Panc1 (cell line): Measurements from ENCODE around the gene GRIK1. TPM values are rescaled to one million over a fixed set of nuclear protein-coding genes. Genes with fewer than 3 reads are reported as not detected.

Experiments
- ATAC-seq: fragments of 200-7000 bp; cut with Tn5 transposase; 2 replicates; pipeline ENCODE4 v1.9.1; 2020; ENCODE audit warnings: mild to moderate bottlenecking, moderate library complexity
- BruUV-seq: library from RNA; stranded (reverse); fragments of 400-500 nt; replicated peaks from 2 replicates; lab custom pipeline; 2021; lab: Mats Ljungman, UMichigan
- CTCF ChIA-PET: fragments of 300-600 bp; sonication (Branson Sonifier 250); formaldehyde crosslinking; loops from one replicate; lab custom pipeline; 2022; ENCODE audit warnings: antibody characterized with exemption; lab: Charles Lee
- POLR2A ChIA-PET: fragments of 300-600 bp; sonication (Branson Sonifier 250); formaldehyde crosslinking; loops from one replicate; lab custom pipeline; 2022; ENCODE audit warnings: antibody characterized with exemption; lab: Charles Lee
- DNase-seq: peaks from one replicate; pipeline ENCODE4 v3.0.0-alpha.2; 2010; ENCODE audit warnings: low read depth, low spot score
- H3K27ac ChIP-seq: 2 replicates; pipeline ENCODE4 v1.5.1; 2011; ENCODE audit warnings: mild to moderate bottlenecking, low read length, inconsistent platforms
- H3K27me3 ChIP-seq: fragments of 200-500 bp; sonication (Bioruptor generic); 2 replicates; pipeline ENCODE4 v1.6.0; 2014; ENCODE audit warnings: low read length, inconsistent platforms; ENCODE audit not compliant: control insufficient read depth, insufficient read depth
- H3K36me3 ChIP-seq: fragments of 200-500 bp; sonication (Bioruptor generic); 2 replicates; pipeline ENCODE4 v1.5.1; 2014; ENCODE audit warnings: inconsistent platforms, mild to moderate bottlenecking, low read length, moderate library complexity; ENCODE audit not compliant: control insufficient read depth, insufficient read depth
- H3K4me1 ChIP-seq: 2 replicates; pipeline ENCODE4 v1.5.1; 2011; ENCODE audit warnings: inconsistent platforms, mild to moderate bottlenecking, low read length, moderate library complexity; ENCODE audit not compliant: control insufficient read depth, insufficient read depth
- H3K4me3 ChIP-seq, 2 experiments: 2 replicates each; pipeline ENCODE4 v1.5.1; 2011 to 2012; ENCODE audit warnings: low read depth in 2 of 2, low read length in 2 of 2, mild to moderate bottlenecking in 2 of 2, inconsistent platforms in 1 of 2, moderate library complexity in 1 of 2
- H3K9me3 ChIP-seq: fragments of 200-500 bp; sonication (Bioruptor generic); 2 replicates; pipeline ENCODE4 v1.5.1; 2014; ENCODE audit warnings: low read depth, mild to moderate bottlenecking, inconsistent platforms, low read length, moderate library complexity; ENCODE audit not compliant: control insufficient read depth, insufficient read depth
- CTCF ChIP-seq: fragments of 450-650 bp; IDR thresholded peaks from 2 replicates; pipeline ENCODE4 v1.5.1; 2017; ENCODE audit warnings: mild to moderate bottlenecking
- POLR2AphosphoS5 ChIP-seq: IDR thresholded peaks from 2 replicates; pipeline ENCODE4 v1.6.1; 2012; ENCODE audit warnings: mild to moderate bottlenecking, low read depth, low read length, moderate library complexity
- REST ChIP-seq, 2 experiments: IDR thresholded peaks; 2 replicates each; pipeline ENCODE4 v1.6.1; 2011 to 2012; ENCODE audit warnings: low read depth in 2 of 2, control low read depth in 1 of 2, low read length in 1 of 2, mild to moderate bottlenecking in 1 of 2, moderate library complexity in 1 of 2; ENCODE audit not compliant: insufficient read depth in 1 of 2
- SIN3A ChIP-seq: IDR thresholded peaks from 2 replicates; pipeline ENCODE4 v1.6.1; 2012; ENCODE audit warnings: low read depth, mild to moderate bottlenecking, low read length, moderate library complexity, borderline replicate concordance; ENCODE audit not compliant: insufficient read depth
- TCF7L2 ChIP-seq: IDR thresholded peaks from 2 replicates; pipeline ENCODE4 v1.6.1; 2011; ENCODE audit warnings: mild to moderate bottlenecking, low read depth, low read length, inconsistent platforms
- in situ Hi-C: cut with HindIII; loops from 2 replicates; pipeline ENCODE4 v1.10.0; 2016; ENCODE audit warnings: low sequenced_read_pairs, low pct_unique_long_range_greater_than_20kb
- intact Hi-C: fragments of 100-400 bp; cut with micrococcal nuclease; formaldehyde crosslinking; loops from one replicate; pipeline ENCODE4 v1.10.0; 2022; ENCODE audit not compliant: unreplicated experiment
- total RNA-seq: library from RNA; stranded (reverse); gene quantifications from one replicate; pipeline ENCODE4 v1.2.1, GENCODE V29; 2021; ENCODE audit not compliant: unreplicated experiment

The GRIK1 gene
- total RNA-seq, 1 experiment from 2014 or later, result not detected

GRCh38 chr21:29870814-29871213 lies 69.0 kb downstream of the GRIK1 start:
- in situ Hi-C loops (no loop called here), intact Hi-C loops (no loop called here)
- DNase-seq (no peak), ATAC-seq (no peak)
- Histone ChIP-seq H3K9me3 (no peaks in the 10 kb centered on the region), H3K4me1 (no peaks in the 10 kb centered on the region), H3K27me3 (no peaks in the 10 kb centered on the region), H3K27ac (no peak overlapping the region), H3K36me3 (no peaks in the 10 kb centered on the region), H3K4me3 (no peak overlapping the region)
- ChIA-PET CTCF (no interaction called here), POLR2A (no interaction called here)
- no peak for TF ChIP-seq TCF7L2
- no peak for TF ChIP-seq REST (IDR thresholded peaks at IDR 0.05; ENCODE audit: insufficient read depth in 1 of 2, low read depth in 2 of 2, low read length in 1 of 2)
- TF ChIP-seq SIN3A, result no peak
- no peak for TF ChIP-seq CTCF
- TF ChIP-seq POLR2AphosphoS5, result no peak
- BruUV-seq, result no TSS peak

GRCh38 chr21:29867796-29868195 lies 72.0 kb downstream of the GRIK1 start:
- DNase-seq (no peak), ATAC-seq (no peak)
- in situ Hi-C loops (no loop called here), intact Hi-C loops (no loop called here)
- no peaks in the 10 kb centered on the region for H3K27me3 ChIP-seq
- H3K4me3 ChIP-seq, result no peak overlapping the region
- POLR2A ChIA-PET, result no interaction called here
- BruUV-seq, result no TSS peak
- CTCF ChIA-PET, result interaction anchor here (0.5 kb wide), 1 partner anchor 83 kb away, joined by 4 read pairs; no protein-coding TSS in a partner anchor
- no peaks in the 10 kb centered on the region for H3K9me3 ChIP-seq
- H3K36me3 ChIP-seq, result no peaks in the 10 kb centered on the region
- TF ChIP-seq SIN3A, result no peak
- no peak for TF ChIP-seq REST (IDR thresholded peaks at IDR 0.05; ENCODE audit: insufficient read depth in 1 of 2, low read depth in 2 of 2, low read length in 1 of 2)
- no peak for TF ChIP-seq CTCF
- no peak for TF ChIP-seq TCF7L2
- TF ChIP-seq POLR2AphosphoS5, result no peak
- no peaks in the 10 kb centered on the region for H3K4me1 ChIP-seq
- H3K27ac ChIP-seq, result no peak overlapping the region
